Spinal cord (tissue), 10 donors: ENCODE measurements around the gene NPTN. TPM values are rescaled to one million over a fixed set of nuclear protein-coding genes. Genes with fewer than 3 reads are reported as not detected.

Experiments used
- DNase-seq, 6 donors: peaks; one replicate each; pipeline versions ENCODE4 v3.0.0 to v3.0.0-alpha.2; 2013 to 2015; ENCODE audit warnings: low spot score in 6 of 6, low read depth in 4 of 6
- H3K27ac ChIP-seq: one replicate; pipeline ENCODE4 v1.5.1; 2013; ENCODE audit warnings: low read depth, low read length, control low read depth
- H3K27me3 ChIP-seq: one replicate; pipeline ENCODE4 v1.6.1; 2013; ENCODE audit warnings: low read length; ENCODE audit not compliant: control insufficient read depth, insufficient read depth
- H3K36me3 ChIP-seq: one replicate; pipeline ENCODE4 v1.6.1; 2013; ENCODE audit warnings: low read length; ENCODE audit not compliant: control insufficient read depth, insufficient read depth
- H3K4me1 ChIP-seq: one replicate; pipeline ENCODE4 v1.6.1; 2013; ENCODE audit warnings: low read length; ENCODE audit not compliant: control insufficient read depth, insufficient read depth
- H3K4me3 ChIP-seq: one replicate; pipeline ENCODE4 v1.5.1; 2013; ENCODE audit warnings: low read depth, low read length, control low read depth
- H3K9me3 ChIP-seq: one replicate; pipeline ENCODE4 v1.6.1; 2013; ENCODE audit warnings: low read length; ENCODE audit not compliant: control insufficient read depth, insufficient read depth
- WGBS: methylation state at CpG from one replicate; pipeline ENCODE4 v1.1.5; 2013; ENCODE audit warnings: missing lambda C conversion rate; ENCODE audit not compliant: insufficient coverage; 5-methylcytosine and 5-hydroxymethylcytosine counted together
- polyA plus RNA-seq, 2 donors: library from polyadenylated mRNA; unstranded; fragments of 120-200 nt; gene quantifications; one replicate each; pipeline ENCODE4 v1.2.1, GENCODE V29; 2013; ENCODE audit not compliant: insufficient read length in 2 of 2
- total RNA-seq, 2 donors: library from RNA; depleted of rRNA in 1 of 2; stranded (reverse); fragments of 120-200 nt in 1 of 2; fragments of >200 nt in 1 of 2; gene quantifications; one replicate each; pipeline versions ENCODE4 v1.2.3 to v1.2.4, GENCODE V29; 2013 to 2014
- donor health status: healthy.

Gene NPTN
- total and polyA plus RNA-seq, 4 donors = 138 to 235 (median 208) TPM

DNA sequence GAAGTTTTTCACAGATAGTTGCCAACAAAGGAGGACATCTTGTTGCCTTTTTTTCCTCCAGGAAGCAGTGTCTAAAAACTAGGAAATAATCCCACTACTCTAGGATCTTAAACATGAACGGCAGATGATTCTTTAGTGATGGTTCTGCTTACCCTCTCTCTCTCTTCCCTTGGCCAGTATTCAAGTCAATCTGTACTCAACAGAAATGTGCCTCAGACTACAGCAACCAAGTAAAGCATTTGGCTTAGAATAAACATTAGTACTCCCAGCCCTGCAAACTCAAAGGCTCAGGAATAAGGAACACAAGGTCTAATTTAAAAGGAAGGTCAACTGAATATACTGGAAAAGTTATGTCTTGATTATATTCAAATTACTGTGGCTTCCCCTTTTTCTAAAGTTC lies 8.7 kb downstream of the NPTN start:
- DNase-seq = peak in 1 of 6 donors; percentile 67
- WGBS = no CpG with 5 or more reads among the region's 1 CpG
- no peaks in the 10 kb centered on the region for H3K4me1 ChIP-seq

DNA sequence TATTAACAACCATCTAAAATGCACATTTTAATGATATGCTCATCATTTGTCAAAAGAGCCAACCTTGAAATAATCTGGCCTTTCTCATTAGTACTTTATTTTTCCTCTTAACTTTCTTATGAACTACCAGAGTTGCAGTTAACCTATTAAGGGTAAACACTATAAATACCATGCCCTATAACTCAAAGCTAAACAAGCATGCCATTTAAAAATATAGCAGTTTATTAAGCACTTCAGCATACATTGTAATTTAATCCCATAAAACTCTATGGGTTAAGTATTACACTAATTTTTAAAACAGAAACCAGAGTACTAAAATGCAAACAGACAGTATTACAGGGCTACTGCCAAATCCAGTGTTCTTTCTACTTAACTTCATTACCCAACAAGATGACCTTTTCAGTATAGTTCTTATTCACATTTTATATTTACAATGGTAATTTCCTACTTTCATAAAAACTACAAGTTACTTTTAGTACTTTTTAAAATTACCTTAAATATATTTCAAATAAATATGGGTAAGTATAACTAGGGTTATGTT lies 11.8 kb downstream of the NPTN start:
- Histone ChIP-seq H3K36me3 (no peaks in the 10 kb centered on the region), H3K9me3 (no peaks in the 10 kb centered on the region), H3K27me3 (no peaks in the 10 kb centered on the region), H3K4me1 (no peaks in the 10 kb centered on the region), H3K27ac (no peak overlapping the region), H3K4me3 (no peak overlapping the region)
- no peak for DNase-seq

More for the DNA sequence above, 8.7 kb downstream of the NPTN start:
- Histone ChIP-seq H3K27ac (no peak overlapping the region), H3K4me3 (no peak overlapping the region), H3K36me3 (no peaks in the 10 kb centered on the region), H3K27me3 (no peaks in the 10 kb centered on the region), H3K9me3 (no peaks in the 10 kb centered on the region)

DNA sequence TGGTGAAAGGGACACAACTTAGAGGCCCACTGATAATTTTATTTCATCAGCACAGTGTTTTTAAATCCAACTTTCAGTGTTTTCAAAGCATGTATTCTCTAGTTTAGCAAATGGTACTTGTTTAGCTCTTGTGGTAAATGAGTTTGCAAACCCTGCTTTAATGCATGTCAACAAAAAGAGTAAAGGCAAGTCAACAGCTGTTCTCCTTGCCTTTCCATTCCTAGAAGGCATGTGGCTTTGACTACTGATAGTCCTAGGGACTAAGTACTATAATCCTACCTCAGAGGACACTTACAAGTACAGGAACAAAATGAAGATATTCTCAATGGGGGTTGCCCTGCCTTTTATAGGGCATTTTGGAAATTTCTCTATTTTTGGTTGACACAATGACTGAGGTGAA lies 13.1 kb downstream of the NPTN start:
- H3K9me3 ChIP-seq = no peaks in the 10 kb centered on the region
- H3K27me3 ChIP-seq = no peaks in the 10 kb centered on the region
- DNase-seq = no peak
- H3K36me3 ChIP-seq = no peaks in the 10 kb centered on the region
- H3K4me1 ChIP-seq = no peaks in the 10 kb centered on the region
- H3K4me3 ChIP-seq = no peak overlapping the region
- H3K27ac ChIP-seq = no peak overlapping the region

DNA sequence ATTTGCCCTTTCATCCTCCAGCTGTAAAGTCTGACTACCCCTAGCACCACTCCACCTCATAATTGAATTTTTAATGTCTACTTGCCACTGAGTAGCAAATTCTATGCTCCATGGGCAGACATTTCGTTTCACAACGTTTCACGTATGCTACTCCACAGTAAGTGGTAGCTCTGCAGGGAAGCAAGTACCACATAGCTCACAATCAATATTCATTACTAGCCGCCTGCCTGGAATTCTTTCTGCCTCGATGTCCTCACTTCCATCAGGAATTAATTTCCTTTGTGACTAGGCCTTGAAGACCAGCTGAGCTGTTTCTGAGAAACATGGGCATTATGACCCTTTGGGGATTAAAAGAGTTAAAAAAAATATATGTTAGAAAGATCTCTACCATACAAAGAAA lies 15.3 kb downstream of the NPTN start:
- Histone ChIP-seq H3K27me3 (no peaks in the 10 kb centered on the region), H3K36me3 (no peaks in the 10 kb centered on the region), H3K27ac (no peak overlapping the region), H3K4me3 (no peak overlapping the region), H3K9me3 (no peaks in the 10 kb centered on the region), H3K4me1 (no peaks in the 10 kb centered on the region)
- 68% methylated on average over 3 of the region's 5 CpGs for WGBS
- peak in 1 of 6 donors; percentile 54 for DNase-seq

DNA sequence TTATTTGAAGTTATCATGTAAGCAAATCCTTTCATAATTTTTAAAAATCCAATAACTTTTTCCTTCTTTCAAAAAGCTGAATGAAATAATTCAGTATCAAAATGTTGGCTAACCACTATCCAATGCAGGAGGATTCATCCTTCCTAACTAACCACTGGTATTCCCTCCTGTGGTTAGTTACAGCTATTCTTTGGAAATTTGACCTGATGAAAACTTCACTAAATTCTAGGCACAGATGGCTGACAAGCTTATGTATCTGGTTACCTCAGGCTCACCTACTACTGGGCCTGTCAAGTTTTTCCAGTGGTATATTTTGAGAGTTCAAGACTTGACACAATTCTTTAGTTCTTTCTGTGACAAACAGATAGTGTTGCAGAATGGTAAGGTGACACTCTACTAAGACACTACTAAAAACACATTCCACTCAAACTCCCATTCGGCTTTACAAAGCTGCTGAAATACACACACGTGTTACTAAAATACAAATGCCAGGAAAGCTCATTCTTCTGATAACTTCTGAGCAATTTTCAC lies 15.8 kb downstream of the NPTN start:
- Histone ChIP-seq H3K36me3 (no peaks in the 10 kb centered on the region), H3K27ac (no peak overlapping the region), H3K4me1 (no peaks in the 10 kb centered on the region), H3K9me3 (no peaks in the 10 kb centered on the region), H3K27me3 (no peaks in the 10 kb centered on the region), H3K4me3 (no peak overlapping the region)
- WGBS = 86% methylated on average over 2 of the region's 2 CpGs
- no peak for DNase-seq

DNA sequence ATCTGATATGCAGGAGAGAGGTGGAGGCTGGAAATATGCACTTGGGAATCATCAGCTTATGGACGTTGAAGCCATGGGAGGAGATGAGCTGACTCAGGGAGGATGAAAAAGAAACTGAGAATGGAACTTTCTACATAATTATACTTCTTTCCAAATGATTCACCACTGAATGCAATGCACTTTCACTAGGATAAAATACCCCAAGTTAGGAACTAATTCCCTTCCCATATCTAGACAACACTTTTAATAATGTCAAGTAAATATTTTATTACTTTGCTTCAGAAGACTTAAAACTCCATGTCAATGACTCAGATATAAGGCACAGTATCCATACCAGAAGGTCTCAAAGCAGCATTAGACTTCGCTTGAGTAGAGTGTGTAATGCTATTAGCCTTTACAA lies 24.2 kb downstream of the NPTN start:
- Histone ChIP-seq H3K4me1 (no peaks in the 10 kb centered on the region), H3K27me3 (no peaks in the 10 kb centered on the region), H3K36me3 (no peaks in the 10 kb centered on the region), H3K4me3 (no peak overlapping the region), H3K27ac (no peak overlapping the region), H3K9me3 (no peaks in the 10 kb centered on the region)
- DNase-seq = no peak
- WGBS = no CpG with 5 or more reads among the region's 2 CpGs

DNA sequence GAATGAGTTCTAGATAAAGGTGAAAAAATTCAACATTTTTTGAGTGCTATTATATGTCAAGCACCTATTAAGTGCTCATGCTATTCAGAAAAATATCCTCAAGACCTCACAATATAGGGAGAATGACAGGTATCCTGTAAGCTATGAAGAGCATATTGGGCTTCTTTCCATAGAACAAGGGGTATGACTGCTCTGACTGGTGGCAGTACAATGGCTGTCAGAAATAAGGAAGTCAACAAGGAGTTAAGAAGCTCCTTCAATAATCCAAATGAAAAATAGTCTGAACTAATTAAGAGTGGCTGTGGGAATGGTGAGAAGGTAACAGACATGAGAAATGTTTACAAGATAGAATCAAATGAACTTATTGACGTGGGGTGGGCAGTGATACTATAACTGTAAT lies 24.7 kb downstream of the NPTN start:
- Histone ChIP-seq H3K4me1 (no peaks in the 10 kb centered on the region), H3K27me3 (no peaks in the 10 kb centered on the region), H3K27ac (no peak overlapping the region), H3K4me3 (no peak overlapping the region), H3K9me3 (no peaks in the 10 kb centered on the region), H3K36me3 (no peaks in the 10 kb centered on the region)
- 93% methylated on average over 1 of the region's 1 CpG for WGBS
- no peak for DNase-seq

DNA sequence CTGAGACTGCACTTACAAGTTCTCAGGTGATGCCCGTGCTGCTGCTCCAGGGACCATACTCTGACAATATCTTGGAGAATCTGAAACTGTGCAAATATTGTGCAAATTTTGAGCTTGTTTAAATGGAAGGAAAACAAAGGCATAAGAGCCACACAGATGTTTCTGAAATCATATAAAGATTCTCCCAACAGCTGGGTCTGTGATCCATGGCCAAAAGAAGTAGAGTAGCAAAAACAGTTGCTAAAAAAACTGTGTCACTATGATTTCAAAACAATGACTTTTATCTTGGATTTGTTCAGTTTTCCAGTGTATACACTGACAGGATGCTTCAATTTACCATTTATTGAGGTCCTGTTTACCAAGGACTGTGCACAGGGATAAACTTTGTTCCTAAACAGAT lies 25.3 kb downstream of the NPTN start:
- Histone ChIP-seq H3K4me3 (no peak overlapping the region), H3K9me3 (no peaks in the 10 kb centered on the region), H3K27me3 (no peaks in the 10 kb centered on the region), H3K36me3 (no peaks in the 10 kb centered on the region), H3K4me1 (no peaks in the 10 kb centered on the region), H3K27ac (no peak overlapping the region)
- 71% methylated on average over 1 of the region's 1 CpG for WGBS
- DNase-seq = no peak

DNA sequence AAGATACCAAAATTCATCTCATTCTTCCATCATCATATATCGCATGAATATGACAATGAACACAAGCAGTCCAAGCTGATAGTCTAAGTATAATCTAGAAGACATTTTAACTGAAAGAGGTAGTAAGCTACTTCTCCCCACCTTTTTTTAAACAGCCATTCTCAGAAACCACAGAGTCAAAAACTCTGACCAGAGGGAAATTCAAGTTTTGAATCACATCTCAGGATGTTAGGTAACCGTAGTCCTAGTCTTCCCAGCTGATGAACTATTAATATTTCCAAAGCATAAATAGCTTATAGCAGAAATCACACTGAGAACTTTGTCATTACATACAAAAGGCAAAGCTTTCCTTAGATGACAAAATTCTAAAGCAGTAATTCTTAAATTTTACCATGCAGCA lies 25.8 kb downstream of the NPTN start:
- Histone ChIP-seq H3K27me3 (no peaks in the 10 kb centered on the region), H3K4me1 (no peaks in the 10 kb centered on the region), H3K9me3 (no peaks in the 10 kb centered on the region), H3K4me3 (no peak overlapping the region), H3K27ac (no peak overlapping the region), H3K36me3 (no peaks in the 10 kb centered on the region)
- no peak for DNase-seq
- no CpG with 5 or more reads among the region's 2 CpGs for WGBS

DNA sequence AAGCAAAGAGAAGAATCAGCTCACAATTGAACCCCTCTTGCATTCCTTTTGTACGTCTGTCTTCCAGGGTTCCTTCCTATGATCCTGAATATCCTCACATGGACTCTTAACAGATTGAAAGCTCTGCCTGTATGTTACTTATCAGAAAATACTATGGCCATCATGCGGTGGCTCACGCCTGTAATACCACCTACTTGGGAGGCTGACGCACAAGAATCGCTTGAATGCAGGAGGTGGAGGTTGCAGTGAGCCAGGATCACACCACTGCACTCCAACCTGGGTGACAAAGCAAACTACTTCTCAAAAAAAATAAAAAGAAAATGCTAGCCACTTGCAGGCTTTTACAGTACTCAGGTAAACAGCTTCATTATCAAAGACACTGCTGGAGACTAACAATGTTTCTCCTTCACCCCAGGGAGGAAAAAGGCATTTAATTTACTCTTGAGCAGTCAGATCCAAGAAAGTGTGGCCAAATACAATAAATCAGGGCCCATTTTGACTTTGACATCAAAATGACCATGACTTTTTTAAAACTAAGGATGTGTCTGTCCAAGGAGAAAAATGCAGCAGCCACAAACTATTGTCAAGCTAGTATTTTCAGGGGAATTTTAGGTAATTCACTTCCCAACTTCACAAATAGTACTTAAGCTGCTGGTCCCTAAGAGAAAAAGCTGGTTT lies 27.3 kb downstream of the NPTN start:
- 87% methylated on average over 3 of the region's 5 CpGs for WGBS
- no peaks in the 10 kb centered on the region for H3K36me3 ChIP-seq
- DNase-seq = peak in 2 of 6 donors; percentile 11 to 35

More for the DNA sequence above, 27.3 kb downstream of the NPTN start:
- Histone ChIP-seq H3K9me3 (no peaks in the 10 kb centered on the region), H3K27ac (no peak overlapping the region), H3K4me3 (no peak overlapping the region), H3K4me1 (peaks cover 9% of the 10 kb centered on the region), H3K27me3 (no peaks in the 10 kb centered on the region)
